Activated T-cell treated with anti-CD3 and anti-CD28 coated beads, Interleukin-2, amount 50 U/mL, for 4 hours (primary cell): ENCODE data around the gene ZNF330. TPM values are rescaled to one million over a fixed set of nuclear protein-coding genes. Genes with fewer than 3 reads are reported as not detected.

Experiments
- ATAC-seq, 2 donors: fragments of 200-7000 bp; cut with Tn5 transposase; one replicate each; pipeline ENCODE4 v1.10.0; 2021
- DNase-seq: peaks from one replicate; pipeline ENCODE4 v3.0.0-alpha.2; 2020
- H3K27me3 Mint-ChIP-seq: one replicate; pipeline ENCODE4 v1.8.0; 2021; ENCODE audit warnings: low read depth, mixed read lengths
- H3K36me3 Mint-ChIP-seq: one replicate; pipeline ENCODE4 v1.8.0; 2022; ENCODE audit warnings: mixed read lengths; ENCODE audit not compliant: insufficient read depth
- H3K4me1 Mint-ChIP-seq: one replicate; pipeline ENCODE4 v1.8.0; 2021; ENCODE audit warnings: low read depth, mixed read lengths
- H3K4me3 Mint-ChIP-seq: one replicate; pipeline ENCODE4 v1.8.0; 2021; ENCODE audit warnings: mild to moderate bottlenecking, moderate library complexity, mixed read lengths
- H3K9me3 Mint-ChIP-seq: one replicate; pipeline ENCODE4 v1.8.0; 2021; ENCODE audit warnings: mixed read lengths
- total RNA-seq, 3 donors: library from RNA; stranded (reverse); gene quantifications; one replicate each; pipeline ENCODE4 v1.2.1, GENCODE V29; 2021

ZNF330 gene
- total RNA-seq, 3 donors from 2014 or later: 58.8 to 63.5 (median 62.4) TPM

GRCh38 chr4:141248029-141248428, 27.3 kb downstream of the ZNF330 start:
- H3K4me1 Mint-ChIP-seq: no peaks in the 10 kb centered on the region
- ATAC-seq: no peak
- no peak overlapping the region for H3K4me3 Mint-ChIP-seq
- H3K9me3 Mint-ChIP-seq: no peaks in the 10 kb centered on the region
- H3K36me3 Mint-ChIP-seq: no peaks in the 10 kb centered on the region
- no peak for DNase-seq
- peaks cover 8% of the 10 kb centered on the region for H3K27me3 Mint-ChIP-seq

GRCh38 chr4:141248486-141248885, 27.8 kb downstream of the ZNF330 start:
- DNase-seq: no peak
- no peaks in the 10 kb centered on the region for H3K36me3 Mint-ChIP-seq

DNA sequence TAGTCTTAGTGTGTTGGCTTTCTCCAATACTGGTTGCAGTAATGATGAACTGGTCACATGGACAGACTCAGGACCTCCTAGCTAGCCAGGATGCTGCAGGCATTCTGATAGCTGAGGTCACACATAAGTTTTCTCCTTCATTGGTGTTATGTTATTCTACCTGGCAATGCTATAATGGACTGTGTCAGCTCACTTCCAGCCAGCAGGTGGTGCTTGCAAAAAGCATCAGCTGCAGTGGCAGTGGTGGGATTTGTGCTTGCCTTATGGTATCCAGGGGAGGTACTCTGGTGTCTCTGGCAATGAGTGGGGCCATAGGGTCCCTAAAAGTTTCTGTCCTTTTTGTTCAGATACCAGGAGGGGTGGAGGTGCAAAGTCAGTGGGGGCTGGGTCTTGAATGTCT, 33.6 kb downstream of the ZNF330 start:
- ATAC-seq: no peak
- no peak for DNase-seq
- H3K27me3 Mint-ChIP-seq: peaks cover 12% of the 10 kb centered on the region
- H3K4me1 Mint-ChIP-seq: no peaks in the 10 kb centered on the region
- no peaks in the 10 kb centered on the region for H3K36me3 Mint-ChIP-seq
- no peak overlapping the region for H3K4me3 Mint-ChIP-seq
- no peaks in the 10 kb centered on the region for H3K9me3 Mint-ChIP-seq

More at GRCh38 chr4:141248486-141248885, 27.8 kb downstream of the ZNF330 start:
- Mint-ChIP-seq H3K4me1 (no peaks in the 10 kb centered on the region), H3K27me3 (peaks cover 8% of the 10 kb centered on the region), H3K9me3 (no peaks in the 10 kb centered on the region), H3K4me3 (no peak overlapping the region)
- ATAC-seq: no peak

DNA sequence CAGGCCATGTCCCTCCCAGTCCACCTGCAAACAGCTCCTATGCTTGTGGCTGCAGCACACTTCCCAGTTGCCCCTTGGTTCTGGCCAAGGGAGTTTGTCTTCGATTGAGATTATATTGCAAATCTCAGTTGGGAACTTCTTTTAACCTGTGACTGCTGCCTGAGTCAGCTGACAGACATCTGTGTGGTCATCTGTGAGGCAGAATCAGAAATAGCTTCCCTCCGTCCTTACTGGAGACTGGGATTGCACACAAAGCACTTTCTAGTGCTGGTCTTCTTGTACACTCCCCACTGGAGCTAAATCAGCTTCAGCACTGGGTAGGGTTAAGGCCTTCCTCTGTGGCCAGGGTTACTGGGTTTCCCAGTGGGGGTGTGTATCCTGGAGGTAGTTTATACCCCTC, 34.3 kb downstream of the ZNF330 start:
- Mint-ChIP-seq H3K9me3 (no peaks in the 10 kb centered on the region), H3K36me3 (no peaks in the 10 kb centered on the region), H3K4me1 (no peaks in the 10 kb centered on the region), H3K4me3 (no peak overlapping the region), H3K27me3 (peaks cover 12% of the 10 kb centered on the region)
- ATAC-seq (no peak), DNase-seq (no peak)

DNA sequence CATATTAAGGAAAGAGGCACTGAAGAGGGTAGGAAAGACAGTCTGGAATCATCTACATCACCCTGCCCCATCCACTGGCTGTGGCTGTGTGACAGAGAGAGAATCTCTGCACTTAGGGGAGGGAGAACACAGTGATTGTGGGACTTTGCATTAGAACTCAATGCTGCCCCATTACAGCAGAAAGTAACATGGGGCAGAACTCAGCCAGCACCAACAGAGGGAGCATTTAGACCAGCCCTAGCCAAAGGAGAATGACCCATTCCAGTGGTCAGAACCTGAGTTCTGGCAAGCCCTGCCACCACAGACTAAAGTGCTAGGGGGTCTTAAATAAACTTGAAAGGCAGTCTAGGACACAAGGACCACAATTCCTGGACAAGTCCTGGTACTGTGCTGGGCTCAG, 37.9 kb downstream of the ZNF330 start:
- no peaks in the 10 kb centered on the region for H3K4me1 Mint-ChIP-seq
- no peak overlapping the region for H3K4me3 Mint-ChIP-seq
- DNase-seq (no peak), ATAC-seq (no peak)
- H3K27me3 Mint-ChIP-seq: peaks cover 6% of the 10 kb centered on the region
- H3K36me3 Mint-ChIP-seq: no peaks in the 10 kb centered on the region
- H3K9me3 Mint-ChIP-seq: no peaks in the 10 kb centered on the region

DNA sequence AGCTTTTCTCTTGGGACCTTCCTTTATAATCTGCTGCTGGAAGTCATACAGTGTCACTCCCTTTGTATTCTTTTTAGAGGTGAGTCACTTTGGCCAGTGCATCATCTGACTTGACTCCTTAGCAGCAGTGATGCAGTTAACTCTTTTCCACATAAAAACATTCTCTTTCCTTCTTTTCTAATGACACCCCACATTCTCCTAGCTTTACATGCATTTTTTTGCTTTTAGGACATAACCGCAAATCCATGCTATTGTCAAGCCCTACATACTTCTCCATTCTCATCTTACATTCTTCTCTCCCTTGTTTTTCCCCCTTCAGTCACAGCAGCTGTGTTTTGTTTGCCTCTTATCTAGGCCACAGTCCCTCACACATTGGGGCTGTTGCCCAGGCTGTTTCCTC, 55.1 kb downstream of the ZNF330 start:
- DNase-seq: no peak
- no peaks in the 10 kb centered on the region for H3K36me3 Mint-ChIP-seq
- ATAC-seq: no peak
- no peaks in the 10 kb centered on the region for H3K4me1 Mint-ChIP-seq
- H3K9me3 Mint-ChIP-seq: no peaks in the 10 kb centered on the region
- H3K27me3 Mint-ChIP-seq: peaks cover 10% of the 10 kb centered on the region
- H3K4me3 Mint-ChIP-seq: no peak overlapping the region

- ATAC-seq: no peak
- Mint-ChIP-seq H3K27me3 (peaks cover 4% of the 10 kb centered on the region), H3K4me3 (no peak overlapping the region), H3K9me3 (no peaks in the 10 kb centered on the region), H3K4me1 (no peaks in the 10 kb centered on the region), H3K36me3 (no peaks in the 10 kb centered on the region)
- no peak for DNase-seq
These were observed 62.5 kb downstream of the ZNF330 start for GRCh38 chr4:141283152-141283551.

- DNase-seq: no peak
These were observed 62.9 kb downstream of the ZNF330 start for GRCh38 chr4:141283563-141283962.

More at GRCh38 chr4:141283563-141283962, 62.9 kb downstream of the ZNF330 start:
- no peak for ATAC-seq
- Mint-ChIP-seq H3K9me3 (no peaks in the 10 kb centered on the region), H3K4me3 (no peak overlapping the region), H3K27me3 (peaks cover 6% of the 10 kb centered on the region), H3K4me1 (no peaks in the 10 kb centered on the region), H3K36me3 (no peaks in the 10 kb centered on the region)

Other genes starting within 250 kb of the ZNF330 start
- under 1 TPM in 1 of 3 donors, not detected in 2; 0.03 TPM for gene RNF150, start 87.4 kb upstream of the ZNF330 start, total RNA-seq